HCT116 (cell line): ENCODE results near the gene RCOR3.

Source experiments
- CBX3 ChIP-seq: IDR thresholded peaks from 2 replicates; pipeline ENCODE4 v1.6.1; 2012; ENCODE audit warnings: low read depth
- CEBPB ChIP-seq: IDR thresholded peaks from 2 replicates; pipeline ENCODE4 v1.6.1; 2012; ENCODE audit warnings: low read depth
- EZH2 ChIP-seq: fragments of 200-600 bp; sonication (generic); IDR thresholded peaks from 2 replicates; pipeline ENCODE4 v1.6.1; 2017; ENCODE audit warnings: antibody characterized with exemption, mixed run types
- JUND ChIP-seq: IDR thresholded peaks from 2 replicates; pipeline ENCODE4 v1.6.1; 2012
- POLR2A ChIP-seq: IDR thresholded peaks from 2 replicates; pipeline ENCODE4 v1.7.0; 2011; ENCODE audit warnings: borderline replicate concordance; ENCODE audit not compliant: insufficient read depth, insufficient read length; ENCODE audit errors: extremely low read depth
- POLR2AphosphoS5 ChIP-seq: IDR thresholded peaks from 2 replicates; pipeline ENCODE4 v1.6.1; 2011; ENCODE audit warnings: mild to moderate bottlenecking, low read depth, low read length, moderate library complexity
- SIN3A ChIP-seq: IDR thresholded peaks from 2 replicates; pipeline ENCODE4 v1.6.1; 2012; ENCODE audit warnings: low read depth
- TCF7L2 ChIP-seq: IDR thresholded peaks from 2 replicates; pipeline ENCODE4 v1.7.0; 2011; ENCODE audit warnings: borderline replicate concordance, inconsistent platforms; ENCODE audit not compliant: insufficient read depth, insufficient read length; ENCODE audit errors: extremely low read depth
- ZNF274 ChIP-seq: fragments of 200-500 bp; sonication (Bioruptor generic); IDR thresholded peaks from 2 replicates; pipeline ENCODE4 v1.6.1; 2014; ENCODE audit warnings: mild to moderate bottlenecking, low read depth, low read length, inconsistent platforms
- TF ChIP-seq, protein P1 (sequence below), 3 experiments: fragments of 200-600 bp in 1 of 3; sonication (generic) in 1 of 3; IDR thresholded peaks in 2 of 3; conservative IDR thresholded peaks in 1 of 3; 2 replicates each; pipeline ENCODE4 v1.5.1; 2012 to 2017; ENCODE audit warnings: low read depth in 2 of 3, low read length in 2 of 3, antibody characterized with exemption in 1 of 3, borderline replicate concordance in 1 of 3, control low read depth in 1 of 3, mild to moderate bottlenecking in 1 of 3, mixed read lengths in 1 of 3, mixed run types in 1 of 3, moderate library complexity in 1 of 3; ENCODE audit not compliant: insufficient read depth in 1 of 3
- TF ChIP-seq, protein P2 (sequence below): IDR thresholded peaks from 2 replicates; pipeline ENCODE4 v1.6.1; 2012
- TF ChIP-seq, protein P3 (sequence below): IDR thresholded peaks from 2 replicates; pipeline ENCODE4 v1.6.1; 2012
- TF ChIP-seq, protein P4 (sequence below): IDR thresholded peaks from 2 replicates; pipeline ENCODE4 v1.6.1; 2011; ENCODE audit warnings: mild to moderate bottlenecking, low read length, moderate library complexity; ENCODE audit not compliant: insufficient replicate concordance; ENCODE audit errors: extremely low read depth

DNA sequence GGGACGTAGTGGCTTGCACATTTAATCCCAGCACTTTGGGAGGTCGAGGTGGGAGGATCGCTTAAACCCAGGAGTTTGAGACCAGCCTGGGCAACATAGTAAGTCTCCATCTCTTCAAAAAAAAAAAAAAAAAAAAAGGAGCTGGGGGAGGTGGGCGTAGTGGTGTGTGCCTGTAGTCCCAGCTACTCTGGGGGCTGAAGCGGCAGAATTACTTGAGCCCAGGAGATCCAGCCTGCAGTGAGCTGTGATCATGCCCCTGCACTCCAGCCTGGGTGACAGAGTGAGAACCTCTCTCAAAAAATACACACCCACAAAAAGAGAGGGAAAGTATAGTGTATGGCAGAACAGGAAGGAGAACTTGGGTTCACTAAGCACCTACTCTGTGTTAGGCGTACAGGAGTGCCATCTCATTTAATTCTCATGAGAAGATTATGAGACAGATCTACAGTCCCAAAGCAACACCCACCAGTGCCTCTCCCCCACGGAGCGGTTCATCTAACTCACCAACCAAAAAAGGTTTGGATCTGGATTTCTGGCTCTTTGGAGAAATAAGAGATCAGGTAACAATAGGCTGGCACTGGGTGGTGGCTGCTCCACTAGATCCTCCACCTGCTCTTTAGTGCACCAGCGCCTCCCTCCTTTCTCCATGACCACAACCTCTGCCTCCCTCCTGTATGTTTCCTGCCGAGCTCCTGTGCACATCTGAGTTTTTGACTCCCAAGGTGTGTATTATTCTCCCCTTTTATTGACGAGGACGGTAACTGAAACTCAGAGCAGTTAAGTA, 66.0 kb downstream of the RCOR3 start:
- TF ChIP-seq, protein P1, sequence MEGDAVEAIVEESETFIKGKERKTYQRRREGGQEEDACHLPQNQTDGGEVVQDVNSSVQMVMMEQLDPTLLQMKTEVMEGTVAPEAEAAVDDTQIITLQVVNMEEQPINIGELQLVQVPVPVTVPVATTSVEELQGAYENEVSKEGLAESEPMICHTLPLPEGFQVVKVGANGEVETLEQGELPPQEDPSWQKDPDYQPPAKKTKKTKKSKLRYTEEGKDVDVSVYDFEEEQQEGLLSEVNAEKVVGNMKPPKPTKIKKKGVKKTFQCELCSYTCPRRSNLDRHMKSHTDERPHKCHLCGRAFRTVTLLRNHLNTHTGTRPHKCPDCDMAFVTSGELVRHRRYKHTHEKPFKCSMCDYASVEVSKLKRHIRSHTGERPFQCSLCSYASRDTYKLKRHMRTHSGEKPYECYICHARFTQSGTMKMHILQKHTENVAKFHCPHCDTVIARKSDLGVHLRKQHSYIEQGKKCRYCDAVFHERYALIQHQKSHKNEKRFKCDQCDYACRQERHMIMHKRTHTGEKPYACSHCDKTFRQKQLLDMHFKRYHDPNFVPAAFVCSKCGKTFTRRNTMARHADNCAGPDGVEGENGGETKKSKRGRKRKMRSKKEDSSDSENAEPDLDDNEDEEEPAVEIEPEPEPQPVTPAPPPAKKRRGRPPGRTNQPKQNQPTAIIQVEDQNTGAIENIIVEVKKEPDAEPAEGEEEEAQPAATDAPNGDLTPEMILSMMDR (IDR thresholded peaks at IDR 0.05 in 2 of 3, conservative IDR thresholded peaks at IDR 0.05 in 1 of 3; ENCODE audit: borderline replicate concordance in 1 of 3, insufficient read depth in 1 of 3, low read depth in 2 of 3, low read length in 2 of 3) = no peak
- TF ChIP-seq EZH2 (no peak), POLR2AphosphoS5 (no peak), CEBPB (no peak), POLR2A (no peak), TCF7L2 (no peak), SIN3A (no peak), JUND (no peak), ZNF274 (no peak), CBX3 (no peak)
- TF ChIP-seq, protein P2, sequence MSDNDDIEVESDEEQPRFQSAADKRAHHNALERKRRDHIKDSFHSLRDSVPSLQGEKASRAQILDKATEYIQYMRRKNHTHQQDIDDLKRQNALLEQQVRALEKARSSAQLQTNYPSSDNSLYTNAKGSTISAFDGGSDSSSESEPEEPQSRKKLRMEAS = no peak
- TF ChIP-seq, protein P3, sequence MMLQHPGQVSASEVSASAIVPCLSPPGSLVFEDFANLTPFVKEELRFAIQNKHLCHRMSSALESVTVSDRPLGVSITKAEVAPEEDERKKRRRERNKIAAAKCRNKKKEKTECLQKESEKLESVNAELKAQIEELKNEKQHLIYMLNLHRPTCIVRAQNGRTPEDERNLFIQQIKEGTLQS = no peak
- TF ChIP-seq, protein P4, sequence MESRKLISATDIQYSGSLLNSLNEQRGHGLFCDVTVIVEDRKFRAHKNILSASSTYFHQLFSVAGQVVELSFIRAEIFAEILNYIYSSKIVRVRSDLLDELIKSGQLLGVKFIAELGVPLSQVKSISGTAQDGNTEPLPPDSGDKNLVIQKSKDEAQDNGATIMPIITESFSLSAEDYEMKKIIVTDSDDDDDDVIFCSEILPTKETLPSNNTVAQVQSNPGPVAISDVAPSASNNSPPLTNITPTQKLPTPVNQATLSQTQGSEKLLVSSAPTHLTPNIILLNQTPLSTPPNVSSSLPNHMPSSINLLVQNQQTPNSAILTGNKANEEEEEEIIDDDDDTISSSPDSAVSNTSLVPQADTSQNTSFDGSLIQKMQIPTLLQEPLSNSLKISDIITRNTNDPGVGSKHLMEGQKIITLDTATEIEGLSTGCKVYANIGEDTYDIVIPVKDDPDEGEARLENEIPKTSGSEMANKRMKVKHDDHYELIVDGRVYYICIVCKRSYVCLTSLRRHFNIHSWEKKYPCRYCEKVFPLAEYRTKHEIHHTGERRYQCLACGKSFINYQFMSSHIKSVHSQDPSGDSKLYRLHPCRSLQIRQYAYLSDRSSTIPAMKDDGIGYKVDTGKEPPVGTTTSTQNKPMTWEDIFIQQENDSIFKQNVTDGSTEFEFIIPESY = no peak
